GM18505 (cell line): Measurements from ENCODE around the gene XCL1.
"Not testable (repeated sequence)": the region's sequence is repeated elsewhere in the genome, so short reads cannot be mapped to it uniquely, and the experiment has no call there.

Source experiments
- ATAC-seq: cut with Tn5 transposase; IDR thresholded peaks from one replicate; pipeline ENCODE4 v1.9.1; 2021; ENCODE audit not compliant: unreplicated experiment
- POLR2A ChIP-seq: IDR thresholded peaks from 4 replicates; pipeline ENCODE4 v1.6.1; 2011; ENCODE audit warnings: borderline replicate concordance; ENCODE audit not compliant: insufficient read depth, insufficient read length; ENCODE audit errors: extremely low read depth

The XCL1 gene

GRCh38 chr1:168581817-168582572 lies 5.6 kb downstream of the XCL1 start:
- ATAC-seq, result no peak
- TF ChIP-seq POLR2A, result no peak

GRCh38 chr1:168582688-168583336 lies 6.4 kb downstream of the XCL1 start:
- no peak for TF ChIP-seq POLR2A
- ATAC-seq, result no peak

- no peak for ATAC-seq
- TF ChIP-seq POLR2A, result no peak
Measured at GRCh38 chr1:168583571-168583970, 7.2 kb downstream of the XCL1 start.

- no peak for ATAC-seq
- TF ChIP-seq POLR2A, result no peak
Measured at GRCh38 chr1:168585191-168585590, 8.8 kb downstream of the XCL1 start.

GRCh38 chr1:168585937-168586336 lies 9.5 kb downstream of the XCL1 start:
- ATAC-seq, result no peak
- no peak for TF ChIP-seq POLR2A

GRCh38 chr1:168589167-168589566 lies 12.8 kb downstream of the XCL1 start:
- TF ChIP-seq POLR2A, result no peak
- no peak for ATAC-seq

- TF ChIP-seq POLR2A, result no peak
- ATAC-seq, result no peak
Measured at GRCh38 chr1:168591066-168591465, 14.7 kb downstream of the XCL1 start.

- no peak for ATAC-seq
- no peak for TF ChIP-seq POLR2A
Measured at GRCh38 chr1:168591641-168592250, 15.3 kb downstream of the XCL1 start.

GRCh38 chr1:168595403-168595802 lies 19.0 kb downstream of the XCL1 start:
- not testable (repeated sequence) for ATAC-seq

- no peak for TF ChIP-seq POLR2A
- ATAC-seq, result no peak
Measured at GRCh38 chr1:168598125-168598524, 21.7 kb downstream of the XCL1 start.

GRCh38 chr1:168598892-168599291 lies 22.5 kb downstream of the XCL1 start:
- TF ChIP-seq POLR2A, result no peak
- no peak for ATAC-seq

GRCh38 chr1:168599641-168600040 lies 23.2 kb downstream of the XCL1 start:
- ATAC-seq, result no peak
- TF ChIP-seq POLR2A, result no peak

GRCh38 chr1:168601051-168601450 lies 24.6 kb downstream of the XCL1 start:
- TF ChIP-seq POLR2A, result no peak

GRCh38 chr1:168603501-168604110 lies 27.2 kb downstream of the XCL1 start:
- TF ChIP-seq POLR2A, result no peak
- no peak for ATAC-seq

More at GRCh38 chr1:168601051-168601450, 24.6 kb downstream of the XCL1 start:
- no peak for ATAC-seq
